A549 treated with GW870086 at 1 μM for 4 hours (cell line): ENCODE results near the gene LSM2. TPM values are rescaled to one million over a fixed set of nuclear protein-coding genes. Genes with fewer than 3 reads are reported as not detected.

Experiments
- total RNA-seq: library from RNA; stranded (reverse); fragments of 200-300 nt; extraction: Qiagen RNA extraction; gene quantifications from 5 replicates; pipeline ENCODE4 v1.2.3, GENCODE V29; 2022; ENCODE audit warnings: low read depth

The LSM2 gene
- 52.2 to 66.7 TPM (median 61.9 TPM) in 5 replicates for total RNA-seq

DNA sequence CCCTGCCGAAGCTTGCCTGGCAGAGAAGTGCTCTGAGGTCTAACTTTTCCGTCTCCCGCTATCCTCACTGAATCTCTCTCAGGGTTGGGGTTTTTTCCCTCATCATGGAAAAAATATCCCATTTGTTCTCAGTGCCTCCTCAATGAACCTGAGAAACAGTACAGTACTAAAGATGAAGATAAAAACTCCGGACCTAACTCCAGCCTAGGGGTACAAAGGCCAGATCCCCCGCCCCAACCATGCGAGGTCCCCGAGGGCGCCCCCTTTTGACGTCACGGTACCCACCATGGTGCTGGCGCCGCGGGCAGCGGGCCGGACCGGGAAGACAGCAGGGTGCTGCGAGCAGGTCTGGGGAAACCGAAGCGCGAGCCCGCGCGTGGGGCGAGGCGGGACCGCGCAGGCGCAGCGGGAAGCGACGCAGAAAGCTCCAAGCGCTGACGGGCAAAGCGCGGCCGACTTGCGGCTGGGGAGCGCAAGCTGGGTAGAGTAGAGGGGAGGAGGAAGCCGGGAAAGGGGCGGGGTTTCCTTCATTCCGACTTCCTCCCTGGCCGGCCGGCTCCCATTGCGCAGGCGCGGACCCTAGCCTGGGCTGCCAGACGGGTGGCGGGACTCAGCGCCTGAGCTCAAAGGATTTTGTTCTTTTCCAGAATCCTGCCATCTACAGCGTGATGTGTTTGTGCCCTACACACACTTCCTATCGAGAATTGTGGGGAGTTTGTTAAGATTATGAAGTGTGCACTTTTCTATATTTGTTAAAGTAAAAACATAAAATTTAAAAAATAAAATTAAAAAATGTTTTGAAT is at the start of gene LSM2:
Gene LSM2, minus strand, starts transcription at position 497 of the 803 bp plus-strand sequence. Its CDS starts 209 bp downstream, at position 288.

DNA sequence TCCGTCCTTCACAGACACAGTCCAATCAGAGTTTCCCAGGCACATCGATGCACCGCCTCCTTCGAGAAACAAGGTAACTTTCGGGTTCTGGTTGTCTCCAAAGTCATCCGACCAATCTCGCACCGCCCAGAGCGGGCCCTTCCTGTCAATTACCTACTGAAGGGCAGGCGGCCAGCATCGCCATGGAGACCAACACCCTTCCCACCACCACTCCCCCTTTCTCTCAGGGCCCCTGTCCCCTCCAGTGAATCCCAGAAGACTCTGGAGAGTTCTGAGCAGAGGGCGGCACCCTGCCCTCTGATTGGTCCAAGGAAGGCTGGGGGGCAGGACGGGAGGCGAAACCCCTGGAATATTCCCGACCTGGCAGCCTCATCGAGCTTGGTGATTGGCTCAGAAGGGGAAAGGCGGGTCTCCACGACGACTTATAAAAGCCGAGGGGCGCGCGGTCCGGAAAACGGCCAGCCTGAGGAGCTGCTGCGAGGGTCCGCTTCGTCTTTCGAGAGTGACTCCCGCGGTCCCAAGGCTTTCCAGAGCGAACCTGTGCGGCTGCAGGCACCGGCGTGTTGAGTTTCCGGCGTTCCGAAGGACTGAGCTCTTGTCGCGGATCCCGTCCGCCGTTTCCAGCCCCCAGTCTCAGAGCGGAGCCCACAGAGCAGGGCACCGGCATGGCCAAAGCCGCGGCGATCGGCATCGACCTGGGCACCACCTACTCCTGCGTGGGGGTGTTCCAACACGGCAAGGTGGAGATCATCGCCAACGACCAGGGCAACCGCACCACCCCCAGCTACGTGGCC is 20.7 kb upstream of the LSM2 start, which contains the start of gene HSPA1B:
Gene HSPA1B, plus strand, starts transcription at position 453 of the 794 bp plus-strand sequence. Its CDS starts 213 bp downstream, at position 666.

DNA sequence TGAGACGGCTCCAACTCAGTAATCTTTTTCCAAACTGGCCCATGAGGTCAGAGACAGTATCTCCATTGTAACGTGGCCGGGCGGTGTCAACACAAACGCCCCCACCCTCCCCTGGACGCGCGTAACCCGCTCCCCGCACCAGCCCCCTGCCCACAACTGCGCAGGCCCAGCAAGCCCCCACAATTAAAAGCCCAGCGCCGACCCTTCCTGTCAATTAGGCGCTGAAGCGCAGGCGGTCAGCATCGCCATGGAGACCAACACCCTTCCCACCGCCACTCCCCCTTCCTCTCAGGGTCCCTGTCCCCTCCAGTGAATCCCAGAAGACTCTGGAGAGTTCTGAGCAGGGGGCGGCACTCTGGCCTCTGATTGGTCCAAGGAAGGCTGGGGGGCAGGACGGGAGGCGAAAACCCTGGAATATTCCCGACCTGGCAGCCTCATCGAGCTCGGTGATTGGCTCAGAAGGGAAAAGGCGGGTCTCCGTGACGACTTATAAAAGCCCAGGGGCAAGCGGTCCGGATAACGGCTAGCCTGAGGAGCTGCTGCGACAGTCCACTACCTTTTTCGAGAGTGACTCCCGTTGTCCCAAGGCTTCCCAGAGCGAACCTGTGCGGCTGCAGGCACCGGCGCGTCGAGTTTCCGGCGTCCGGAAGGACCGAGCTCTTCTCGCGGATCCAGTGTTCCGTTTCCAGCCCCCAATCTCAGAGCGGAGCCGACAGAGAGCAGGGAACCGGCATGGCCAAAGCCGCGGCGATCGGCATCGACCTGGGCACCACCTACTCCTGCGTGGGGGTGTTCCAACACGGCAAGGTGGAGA is 8.5 kb upstream of the LSM2 start, which contains the start of the genes HSPA1A and HSPA1L:
Gene HSPA1A, plus strand, starts transcription at position 519 of the 814 bp plus-strand sequence. Its CDS starts 214 bp downstream, at position 733.
Gene HSPA1L, minus strand, starts transcription at position 259 of the 814 bp plus-strand sequence. CDS start 3,311 bp downstream, outside the sequence.

DNA sequence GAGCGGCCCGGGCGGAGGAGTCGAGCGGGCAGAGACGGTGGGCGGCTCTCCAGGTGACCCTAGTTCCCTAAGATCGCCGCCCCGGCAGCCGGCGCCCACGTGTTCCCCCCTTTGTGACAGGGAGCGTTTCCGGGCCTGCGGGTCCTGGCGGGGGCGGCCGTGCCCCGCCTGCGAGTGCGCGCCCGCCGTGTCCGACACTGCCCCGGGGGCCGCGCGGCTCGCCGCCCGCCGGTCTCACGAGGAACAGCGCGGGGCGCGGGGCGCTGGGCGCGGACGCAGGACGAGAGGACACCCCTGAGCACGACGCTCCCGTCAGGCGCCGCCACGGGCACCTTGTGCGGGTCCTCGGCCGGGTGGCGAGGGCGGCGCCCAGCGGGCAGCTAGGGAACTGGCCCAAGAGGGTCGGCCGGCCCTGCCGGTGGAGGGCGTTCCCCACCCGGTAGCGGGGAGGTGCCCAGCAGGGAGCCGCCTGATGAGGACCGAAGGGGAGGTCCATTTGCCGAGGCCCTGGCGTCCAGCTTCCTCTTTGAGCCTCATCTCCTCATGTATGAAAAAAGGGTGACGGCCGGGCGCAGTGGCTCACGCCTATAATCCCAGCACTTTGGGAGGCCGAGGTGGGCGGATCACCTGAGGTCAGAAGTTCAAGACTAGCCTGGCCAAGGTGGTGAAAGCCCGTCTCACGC is 11.0 kb downstream of the LSM2 start, which contains the start of gene VARS1:
Gene VARS1, minus strand, starts transcription at position 137 of the 683 bp plus-strand sequence. CDS start 535 bp downstream, outside the sequence.

DNA sequence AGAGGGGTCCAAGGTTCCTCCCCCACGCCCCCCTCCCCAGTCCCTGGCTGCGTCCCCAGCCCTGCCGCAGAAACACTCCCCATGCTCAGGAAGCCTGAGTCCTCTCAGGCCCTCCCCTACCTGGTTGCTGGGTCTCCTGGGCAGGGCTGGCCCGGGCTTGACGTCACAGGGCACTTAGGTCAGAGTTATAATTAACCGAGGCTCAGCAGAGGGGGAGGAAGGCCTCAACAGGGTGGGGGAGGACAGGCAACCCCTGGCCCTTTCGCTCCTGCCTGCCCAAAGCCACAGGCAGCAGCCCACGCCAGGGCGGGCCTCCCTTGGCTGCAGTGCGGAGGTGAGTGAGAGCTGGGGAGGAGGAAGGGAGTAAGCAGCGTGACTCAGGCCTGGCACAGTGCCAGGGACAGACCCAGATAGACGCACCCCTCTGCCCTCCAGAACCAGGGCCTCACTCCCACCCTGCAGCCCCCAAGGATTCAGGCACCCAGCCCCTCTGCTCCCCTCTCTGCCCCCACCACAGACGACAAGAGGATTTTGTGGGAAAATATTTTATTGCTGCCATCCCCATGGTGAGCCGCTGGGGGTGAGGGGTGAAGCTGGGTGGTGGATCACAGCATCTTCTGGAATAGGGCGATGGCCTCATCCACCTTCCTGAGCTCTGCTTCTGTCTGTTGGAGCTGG is 29.6 kb downstream of the LSM2 start, which contains the start of gene VWA7:
Gene VWA7, minus strand, starts transcription at position 340 of the 678 bp plus-strand sequence. CDS start 549 bp downstream, outside the sequence.

DNA sequence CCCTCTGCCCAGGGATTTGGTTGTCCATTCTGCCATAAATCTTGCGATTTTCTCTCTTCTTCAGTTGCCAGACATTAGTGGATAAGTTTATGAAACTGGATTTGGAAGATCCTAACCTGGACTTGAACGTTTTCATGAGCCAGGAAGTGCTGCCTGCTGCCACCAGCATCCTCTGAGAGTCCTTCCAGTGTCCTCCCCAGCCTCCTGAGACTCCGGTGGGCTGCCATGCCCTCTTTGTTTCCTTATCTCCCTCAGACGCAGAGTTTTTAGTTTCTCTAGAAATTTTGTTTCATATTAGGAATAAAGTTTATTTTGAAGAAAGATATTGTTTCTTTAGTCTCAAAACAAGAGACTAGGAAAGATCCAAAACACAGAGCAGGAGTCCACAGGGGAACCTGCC is 44.4 kb downstream of the LSM2 start, which contains the start of gene SAPCD1:
Gene SAPCD1, plus strand, starts transcription at position 301 of the 400 bp plus-strand sequence. CDS start 399 bp downstream, outside the sequence.

Other genes starting within 250 kb of the LSM2 start
- 0.17 to 0.34 TPM in 2 of 5 replicates, not detected in the others for gene LTA, start 234.7 kb downstream of the LSM2 start, total RNA-seq
- gene TNF, start 231.4 kb downstream of the LSM2 start, total RNA-seq = 0.16 TPM in 1 of 5 replicates, not detected in the others
- 0.21 to 0.65 TPM (median 0.29 TPM) in 4 of 5 replicates, not detected in the other for gene LTB, start 224.5 kb downstream of the LSM2 start, total RNA-seq
- gene LST1, start 220.7 kb downstream of the LSM2 start, total RNA-seq = 0.30 to 0.66 TPM in 2 of 5 replicates, not detected in the others
- not detected in 5 replicates for gene NCR3, start 214.0 kb downstream of the LSM2 start, total RNA-seq
- gene AIF1, start 191.7 kb downstream of the LSM2 start, total RNA-seq = not detected in 5 replicates
- 66.6 to 89.8 TPM (median 85.0 TPM) in 5 replicates for gene PRRC2A, start 186.3 kb downstream of the LSM2 start, total RNA-seq
- 114 to 149 TPM (median 138 TPM) in 5 replicates for gene BAG6, start 154.3 kb downstream of the LSM2 start, total RNA-seq
- gene APOM, start 151.1 kb downstream of the LSM2 start, total RNA-seq = 2.6 to 4.5 TPM (median 3.1 TPM) in 5 replicates
- 10.6 to 12.7 TPM (median 12.1 TPM) in 5 replicates for gene C6orf47, start 146.2 kb downstream of the LSM2 start, total RNA-seq
- 8.2 to 10.4 TPM (median 9.7 TPM) in 5 replicates for gene GPANK1, start 142.0 kb downstream of the LSM2 start, total RNA-seq
- 167 to 186 TPM (median 177 TPM) in 5 replicates for gene CSNK2B, start 140.9 kb downstream of the LSM2 start, total RNA-seq
- 3.6 to 5.4 TPM (median 4.3 TPM) in 5 replicates for gene LY6G5B, start 137.0 kb downstream of the LSM2 start, total RNA-seq
- gene LY6G5C, start 125.9 kb downstream of the LSM2 start, total RNA-seq = 1.3 to 2.5 TPM (median 1.7 TPM) in 5 replicates
- gene ABHD16A, start 103.6 kb downstream of the LSM2 start, total RNA-seq = 12.8 to 19.4 TPM (median 18.7 TPM) in 5 replicates
- gene LY6G6F, start 100.1 kb downstream of the LSM2 start, total RNA-seq = not detected in 5 replicates
- gene LY6G6D, start 91.6 kb downstream of the LSM2 start, total RNA-seq = not detected in 5 replicates
- gene LY6G6C, start 85.2 kb downstream of the LSM2 start, total RNA-seq = 0.14 TPM in 1 of 5 replicates, not detected in the others
- not detected in 5 replicates for gene MPIG6B, start 83.6 kb downstream of the LSM2 start, total RNA-seq
- gene DDAH2, start 77.7 kb downstream of the LSM2 start, total RNA-seq = 26.8 to 31.8 TPM (median 27.9 TPM) in 5 replicates
- gene CLIC1, start 70.4 kb downstream of the LSM2 start, total RNA-seq = 486 to 498 TPM (median 493 TPM) in 5 replicates
- gene MSH5, start 67.0 kb downstream of the LSM2 start, total RNA-seq = 10.5 to 13.8 TPM (median 12.5 TPM) in 5 replicates
- 1.6 to 3.9 TPM (median 3.7 TPM) in 5 replicates for gene SAPCD1, start 44.3 kb downstream of the LSM2 start, total RNA-seq
- 1.2 to 2.0 TPM (median 1.5 TPM) in 5 replicates for gene VWA7, start 29.6 kb downstream of the LSM2 start, total RNA-seq
- 47.4 to 59.1 TPM (median 53.3 TPM) in 5 replicates for gene VARS1, start 11.2 kb downstream of the LSM2 start, total RNA-seq
- gene HSPA1L, start 8.3 kb upstream of the LSM2 start, total RNA-seq = 0.82 to 1.5 TPM (median 1.3 TPM) in 5 replicates
- 148 to 264 TPM (median 205 TPM) in 5 replicates for gene HSPA1A, start 8.6 kb upstream of the LSM2 start, total RNA-seq
- gene HSPA1B, start 20.8 kb upstream of the LSM2 start, total RNA-seq = 116 to 191 TPM (median 162 TPM) in 5 replicates
- gene NEU1, start 55.9 kb upstream of the LSM2 start, total RNA-seq = 24.9 to 34.9 TPM (median 25.5 TPM) in 5 replicates
- gene SLC44A4, start 72.0 kb upstream of the LSM2 start, total RNA-seq = 0.05 to 0.21 TPM in 2 of 5 replicates, not detected in the others
- gene EHMT2, start 90.7 kb upstream of the LSM2 start, total RNA-seq = 23.1 to 27.6 TPM (median 27.1 TPM) in 5 replicates
- 3.1 to 4.0 TPM (median 3.5 TPM) in 5 replicates for gene ZBTB12, start 95.1 kb upstream of the LSM2 start, total RNA-seq
- gene C2, start 120.8 kb upstream of the LSM2 start, total RNA-seq = 0.07 to 0.43 TPM (median 0.23 TPM) in 5 replicates
- 1.6 to 3.3 TPM (median 2.4 TPM) in 5 replicates for gene CFB, start 139.1 kb upstream of the LSM2 start, total RNA-seq
- 73.9 to 80.8 TPM (median 79.3 TPM) in 5 replicates for gene NELFE, start 152.0 kb upstream of the LSM2 start, total RNA-seq
- gene SKIC2, start 152.2 kb upstream of the LSM2 start, total RNA-seq = 16.7 to 25.7 TPM (median 25.0 TPM) in 5 replicates
- 10.4 to 12.0 TPM (median 11.0 TPM) in 5 replicates for gene DXO, start 165.2 kb upstream of the LSM2 start, total RNA-seq
- 0.87 to 1.7 TPM (median 0.93 TPM) in 5 replicates for gene C4A, start 175.1 kb upstream of the LSM2 start, total RNA-seq
- gene C4B, start 207.8 kb upstream of the LSM2 start, total RNA-seq = 0.53 to 1.4 TPM (median 1.1 TPM) in 5 replicates
- gene CYP21A2, start 231.4 kb upstream of the LSM2 start, total RNA-seq = 0.08 TPM in 1 of 5 replicates, not detected in the others